HCT116 (cell line): ENCODE results near the gene CERS3. TPM values are rescaled to one million over a fixed set of nuclear protein-coding genes. Genes with fewer than 3 reads are reported as not detected.
A peak's percentile ranks its signal among the peaks of the same experiment; 100 is the strongest.

ENCODE experiments used
- ATAC-seq: fragments of 200-7000 bp; cut with Tn5 transposase; 2 replicates; pipeline ENCODE4 v1.9.1; 2020; ENCODE audit warnings: mild to moderate bottlenecking, moderate library complexity
- BruUV-seq: library from RNA; stranded (reverse); fragments of 400-500 nt; replicated peaks from 2 replicates; lab custom pipeline; 2021; lab: Mats Ljungman, UMichigan
- CTCF ChIA-PET: fragments of 300-600 bp; sonication (Branson Sonifier 250); formaldehyde crosslinking; loops from one replicate; lab custom pipeline; 2021; ENCODE audit warnings: antibody characterized with exemption; lab: Charles Lee
- POLR2A ChIA-PET: fragments of 300-600, 350-600 bp; sonication (Branson Sonifier 250); formaldehyde crosslinking; loops from one replicate; lab custom pipeline; 2021; ENCODE audit warnings: antibody characterized with exemption; lab: Charles Lee
- RAD21 ChIA-PET, 2 experiments: fragments of 300-600 bp; sonication (Branson Sonifier 250); formaldehyde crosslinking; loops; one replicate each; lab custom pipeline; 2023; ENCODE audit warnings: low total read pairs in 2 of 2; ENCODE audit not compliant: uncharacterized antibody in 2 of 2, unreplicated experiment in 2 of 2, low non-redundant PET in 1 of 2; lab: Charles Lee
- DNase-seq: peaks from one replicate; pipeline ENCODE4 v3.0.0-alpha.2; 2010; ENCODE audit warnings: low read depth, low spot score
- H2AFZ ChIP-seq: fragments of 200-600 bp; shearing (Covaris generic), sonication (generic); 2 replicates; pipeline ENCODE4 v1.6.1; 2017; ENCODE audit warnings: low read depth, mixed run types, mixed read lengths, antibody characterized with exemption, low read length; ENCODE audit not compliant: poor library complexity, severe bottlenecking
- H3K27ac ChIP-seq: 2 replicates; pipeline ENCODE4 v1.5.1; 2012; ENCODE audit warnings: low read depth, low read length
- H3K27me3 ChIP-seq: fragments of 200-600 bp; sonication (generic); 2 replicates; pipeline ENCODE4 v1.6.1; 2016; ENCODE audit warnings: mixed run types, low read length, mixed read lengths; ENCODE audit not compliant: insufficient read depth
- H3K36me3 ChIP-seq, 2 experiments: fragments of 200-500 bp in 1 of 2; fragments of 200-600 bp in 1 of 2; sonication (Bioruptor generic) in 1 of 2; sonication (generic) in 1 of 2; 2 replicates each; pipeline versions ENCODE4 v1.5.1 to v1.6.1; 2014 to 2016; ENCODE audit warnings: low read length in 2 of 2, inconsistent platforms in 1 of 2, mixed read lengths in 1 of 2, mixed run types in 1 of 2; ENCODE audit not compliant: insufficient read depth in 2 of 2, control insufficient read depth in 1 of 2
- H3K4me1 ChIP-seq, 2 experiments: fragments of 200-600 bp in 1 of 2; sonication (generic) in 1 of 2; 2 replicates each; pipeline versions ENCODE4 v1.5.1 to v1.6.1; 2012 to 2017; ENCODE audit warnings: low read length in 2 of 2, inconsistent platforms in 1 of 2, mild to moderate bottlenecking in 1 of 2, mixed read lengths in 1 of 2, mixed run types in 1 of 2, moderate library complexity in 1 of 2; ENCODE audit not compliant: insufficient read depth in 2 of 2, control insufficient read depth in 1 of 2
- H3K4me2 ChIP-seq: fragments of 200-600 bp; sonication (generic); 2 replicates; pipeline ENCODE4 v1.6.1; 2017; ENCODE audit warnings: mixed run types, low read length, mixed read lengths
- H3K4me3 ChIP-seq, 2 experiments: fragments of 200-600 bp in 1 of 2; sonication (generic) in 1 of 2; replicated peaks in 1 of 2; 2 replicates each; pipeline ENCODE4 v1.5.1; 2011 to 2016; ENCODE audit warnings: low read length in 2 of 2, control low read depth in 1 of 2, low read depth in 1 of 2, mild to moderate bottlenecking in 1 of 2, mixed read lengths in 1 of 2, mixed run types in 1 of 2
- H3K79me2 ChIP-seq: fragments of 200-600 bp; sonication (generic); 2 replicates; pipeline ENCODE4 v1.6.1; 2017; ENCODE audit warnings: mild to moderate bottlenecking, mixed run types, low read length, moderate library complexity, mixed read lengths; ENCODE audit not compliant: insufficient read depth
- H3K9ac ChIP-seq: fragments of 200-600 bp; sonication (generic); 2 replicates; pipeline ENCODE4 v1.6.1; 2016; ENCODE audit warnings: low read length, mixed read lengths
- H3K9me2 ChIP-seq: fragments of 200-600 bp; sonication (generic), shearing (Covaris generic); 2 replicates; pipeline ENCODE4 v1.6.1; 2017; ENCODE audit warnings: mixed run types, mild to moderate bottlenecking, moderate library complexity; ENCODE audit not compliant: insufficient read depth
- H3K9me3 ChIP-seq, 2 experiments: fragments of 200-500 bp in 1 of 2; fragments of 200-600 bp in 1 of 2; sonication (Bioruptor generic) in 1 of 2; sonication (generic) in 1 of 2; 2 replicates each; pipeline ENCODE4 v1.6.1; 2014 to 2017; ENCODE audit warnings: low read length in 2 of 2, mixed read lengths in 2 of 2, inconsistent platforms in 1 of 2, low read depth in 1 of 2, mild to moderate bottlenecking in 1 of 2, mixed run types in 1 of 2, moderate library complexity in 1 of 2; ENCODE audit not compliant: control insufficient read depth in 1 of 2, insufficient read depth in 1 of 2
- H4K20me1 ChIP-seq: fragments of 200-600 bp; sonication (generic), shearing (Covaris generic); 2 replicates; pipeline ENCODE4 v1.6.1; 2017; ENCODE audit warnings: mixed run types, mild to moderate bottlenecking, moderate library complexity; ENCODE audit not compliant: insufficient read depth
- CEBPB ChIP-seq: IDR thresholded peaks from 2 replicates; pipeline ENCODE4 v1.6.1; 2012; ENCODE audit warnings: low read depth
- CTCF ChIP-seq, 3 experiments: fragments of 200-600 bp in 1 of 3; sonication (generic) in 1 of 3; IDR thresholded peaks in 2 of 3; conservative IDR thresholded peaks in 1 of 3; 2 replicates each; pipeline ENCODE4 v1.5.1; 2012 to 2017; ENCODE audit warnings: low read depth in 2 of 3, low read length in 2 of 3, antibody characterized with exemption in 1 of 3, borderline replicate concordance in 1 of 3, control low read depth in 1 of 3, mild to moderate bottlenecking in 1 of 3, mixed read lengths in 1 of 3, mixed run types in 1 of 3, moderate library complexity in 1 of 3; ENCODE audit not compliant: insufficient read depth in 1 of 3
- ELF1 ChIP-seq: IDR thresholded peaks from 2 replicates; pipeline ENCODE4 v1.6.1; 2012; ENCODE audit warnings: low read depth, borderline replicate concordance
- JUND ChIP-seq: IDR thresholded peaks from 2 replicates; pipeline ENCODE4 v1.6.1; 2012
- POLR2A ChIP-seq: IDR thresholded peaks from 2 replicates; pipeline ENCODE4 v1.7.0; 2011; ENCODE audit warnings: borderline replicate concordance; ENCODE audit not compliant: insufficient read depth, insufficient read length; ENCODE audit errors: extremely low read depth
- RAD21 ChIP-seq: IDR thresholded peaks from 2 replicates; pipeline ENCODE4 v1.6.1; 2012; ENCODE audit warnings: low read depth, mild to moderate bottlenecking
- SIN3A ChIP-seq: IDR thresholded peaks from 2 replicates; pipeline ENCODE4 v1.6.1; 2012; ENCODE audit warnings: low read depth
- SRF ChIP-seq: IDR thresholded peaks from 2 replicates; pipeline ENCODE4 v1.6.1; 2012; ENCODE audit warnings: low read depth
- intact Hi-C: fragments of 100-400 bp; cut with micrococcal nuclease; formaldehyde crosslinking; loops from 2 replicates; pipeline ENCODE4 v1.10.0; 2022
- total RNA-seq: library from RNA; stranded (reverse); gene quantifications from one replicate; pipeline ENCODE4 v1.2.1, GENCODE V29; 2021; ENCODE audit not compliant: unreplicated experiment
- TF ChIP-seq, protein P1 (sequence below): IDR thresholded peaks from 2 replicates; pipeline ENCODE4 v1.6.1; 2011; ENCODE audit warnings: mild to moderate bottlenecking, low read length, moderate library complexity; ENCODE audit not compliant: insufficient replicate concordance; ENCODE audit errors: extremely low read depth

The CERS3 gene
- total RNA-seq, 1 experiment from 2014 or later, result not detected

DNA sequence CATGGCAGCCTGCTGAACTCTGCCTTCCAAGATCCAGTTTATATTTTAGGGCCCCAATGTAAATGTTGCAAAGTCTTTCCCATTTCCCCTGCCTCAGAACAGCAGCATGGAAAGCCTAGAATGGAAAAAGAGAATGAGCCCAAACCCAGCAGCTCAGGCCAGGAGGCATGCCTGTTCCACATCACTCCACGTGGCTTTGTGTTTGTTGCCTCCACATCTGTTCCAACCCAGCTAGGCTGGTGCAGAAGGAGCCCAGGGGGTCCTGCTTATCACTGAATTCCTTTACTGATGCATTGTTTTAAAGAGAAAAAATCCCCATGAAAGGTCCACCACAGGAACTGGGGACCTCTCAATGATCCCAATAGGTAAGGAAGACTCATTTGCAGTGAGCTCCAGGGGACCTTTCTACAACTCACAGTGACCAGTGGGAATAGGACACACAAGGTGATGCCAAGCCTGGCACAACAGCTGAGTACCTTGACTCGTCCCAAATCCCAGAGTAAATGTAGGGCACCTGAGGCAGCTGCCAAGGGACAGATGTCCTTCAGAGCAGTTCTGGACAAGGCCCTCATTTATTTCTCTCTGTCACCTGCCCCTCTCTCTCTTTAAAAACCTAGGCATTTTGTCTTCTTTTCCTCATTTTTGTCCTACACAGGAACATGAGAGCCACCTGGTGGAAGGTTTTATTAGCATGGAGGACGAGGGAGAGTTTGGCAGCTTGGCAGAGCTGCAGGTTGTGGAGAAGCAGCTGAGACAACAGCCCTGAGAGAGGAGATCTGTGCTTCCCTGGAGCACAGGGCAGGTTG lies 145.2 kb downstream of the CERS3 start:
- Histone ChIP-seq H3K9ac (no peak overlapping the region), H3K36me3 (no peaks in the 10 kb centered on the region), H3K27me3 (no peaks in the 10 kb centered on the region), H3K9me3 (no peaks in the 10 kb centered on the region; a peak in 1 of 4 replicates), H3K9me2 (no peaks in the 10 kb centered on the region), H3K27ac (no peak overlapping the region), H3K4me2 (no peak overlapping the region), H2AFZ (no peak overlapping the region), H3K4me1 (no peaks in the 10 kb centered on the region)
- ChIA-PET POLR2A (no interaction called here), RAD21 (interaction anchor here (0.9 to 1.3 kb wide), 3 partner anchors 33 to 455 kb away, joined by 4 to 7 read pairs (median 4); partner anchors contain the start of gene ADAMTS17 (in 1 of the 2))
- intact Hi-C loops, result loop anchor here (2.0 to 5.0 kb wide), 3 partner anchors 33 to 456 kb away; partner anchors contain the start of gene ADAMTS17
- no TSS peak for BruUV-seq
- peak; percentile 49 to 62 (median 54) for TF ChIP-seq CTCF (IDR thresholded peaks at IDR 0.05 in 2 of 3, conservative IDR thresholded peaks at IDR 0.05 in 1 of 3; ENCODE audit: borderline replicate concordance in 1 of 3, insufficient read depth in 1 of 3, low read depth in 2 of 3, low read length in 2 of 3)
- no peak for TF ChIP-seq SRF
- peak; percentile 67 for TF ChIP-seq RAD21
- TF ChIP-seq, all 23 proteins: peak for 2
- CTCF ChIA-PET, result interaction anchor here (0.7 to 2.4 kb wide), 4 partner anchors 34 to 1111 kb away, joined by 3 to 26 read pairs (median 8); partner anchors contain the start of gene ADAMTS17
- peak; percentile 78 for ATAC-seq
- Histone ChIP-seq H4K20me1 (no peaks in the 10 kb centered on the region), H3K4me3 (no peak overlapping the region), H3K79me2 (no peaks in the 10 kb centered on the region)
- peak; percentile 8 for DNase-seq

DNA sequence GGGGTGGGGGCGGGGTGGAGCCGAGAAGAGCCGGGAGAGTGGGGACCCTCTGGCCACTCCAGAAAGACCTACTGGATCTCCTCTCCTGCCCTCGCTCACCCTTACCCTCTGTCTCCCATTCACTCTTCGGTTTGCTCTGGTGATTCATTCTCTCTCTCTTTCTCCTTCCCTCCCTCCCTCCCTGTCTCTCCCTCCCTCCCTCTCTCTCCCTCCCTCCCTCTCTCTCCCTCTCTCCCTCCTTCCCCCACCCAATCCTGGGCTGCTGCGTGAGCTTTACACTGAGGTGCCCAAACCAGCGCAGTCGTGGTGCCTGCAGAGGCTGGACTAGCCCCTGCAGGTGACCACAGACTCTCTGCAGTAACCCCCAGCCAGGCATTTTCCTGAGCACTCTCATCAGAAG lies 154.8 kb downstream of the CERS3 start:
- Histone ChIP-seq H4K20me1 (no peaks in the 10 kb centered on the region), H3K27me3 (0 out of 2 replicates have a peak, but pooled peaks cover 3% of the 10 kb centered on the region), H3K4me3 (no peak overlapping the region), H2AFZ (no peak overlapping the region), H3K27ac (no peak overlapping the region), H3K9ac (no peak overlapping the region), H3K9me3 (no peaks in the 10 kb centered on the region), H3K36me3 (no peaks in the 10 kb centered on the region), H3K4me2 (no peak overlapping the region), H3K4me1 (no peaks in the 10 kb centered on the region), H3K79me2 (no peaks in the 10 kb centered on the region), H3K9me2 (no peaks in the 10 kb centered on the region)
- TF ChIP-seq CEBPB (no peak), POLR2A (no peak), JUND (no peak), ELF1 (no peak), RAD21 (no peak), SIN3A (no peak)
- TF ChIP-seq, protein P1, sequence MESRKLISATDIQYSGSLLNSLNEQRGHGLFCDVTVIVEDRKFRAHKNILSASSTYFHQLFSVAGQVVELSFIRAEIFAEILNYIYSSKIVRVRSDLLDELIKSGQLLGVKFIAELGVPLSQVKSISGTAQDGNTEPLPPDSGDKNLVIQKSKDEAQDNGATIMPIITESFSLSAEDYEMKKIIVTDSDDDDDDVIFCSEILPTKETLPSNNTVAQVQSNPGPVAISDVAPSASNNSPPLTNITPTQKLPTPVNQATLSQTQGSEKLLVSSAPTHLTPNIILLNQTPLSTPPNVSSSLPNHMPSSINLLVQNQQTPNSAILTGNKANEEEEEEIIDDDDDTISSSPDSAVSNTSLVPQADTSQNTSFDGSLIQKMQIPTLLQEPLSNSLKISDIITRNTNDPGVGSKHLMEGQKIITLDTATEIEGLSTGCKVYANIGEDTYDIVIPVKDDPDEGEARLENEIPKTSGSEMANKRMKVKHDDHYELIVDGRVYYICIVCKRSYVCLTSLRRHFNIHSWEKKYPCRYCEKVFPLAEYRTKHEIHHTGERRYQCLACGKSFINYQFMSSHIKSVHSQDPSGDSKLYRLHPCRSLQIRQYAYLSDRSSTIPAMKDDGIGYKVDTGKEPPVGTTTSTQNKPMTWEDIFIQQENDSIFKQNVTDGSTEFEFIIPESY, result no peak
- no TSS peak for BruUV-seq
- intact Hi-C loops, result no loop called here
- POLR2A ChIA-PET, result no interaction called here
- DNase-seq (no peak), ATAC-seq (no peak)
- CTCF ChIA-PET, result no interaction called here
- RAD21 ChIA-PET, result no interaction called here
